PC-3 (cell line): ENCODE measurements around the gene WNT7A.

ENCODE experiments used
- EZH2 ChIP-seq: fragments of 300-600 bp; sonication (generic); IDR thresholded peaks from one replicate; pipeline ENCODE4 v1.6.1; 2017; ENCODE audit warnings: antibody characterized with exemption, mild to moderate bottlenecking, low read length; ENCODE audit not compliant: unreplicated experiment
- EZH2phosphoT487 ChIP-seq: fragments of 300-600 bp; sonication (generic); IDR thresholded peaks from 2 replicates; pipeline ENCODE4 v1.6.1; 2018; ENCODE audit warnings: mild to moderate bottlenecking, antibody characterized with exemption, low read length, borderline replicate concordance
- TF ChIP-seq, protein P1 (sequence below): fragments of 300-600 bp; sonication (generic); conservative IDR thresholded peaks from 2 replicates; pipeline ENCODE4 v1.5.1; 2017; ENCODE audit warnings: antibody characterized with exemption, low read depth, mild to moderate bottlenecking, low read length

DNA sequence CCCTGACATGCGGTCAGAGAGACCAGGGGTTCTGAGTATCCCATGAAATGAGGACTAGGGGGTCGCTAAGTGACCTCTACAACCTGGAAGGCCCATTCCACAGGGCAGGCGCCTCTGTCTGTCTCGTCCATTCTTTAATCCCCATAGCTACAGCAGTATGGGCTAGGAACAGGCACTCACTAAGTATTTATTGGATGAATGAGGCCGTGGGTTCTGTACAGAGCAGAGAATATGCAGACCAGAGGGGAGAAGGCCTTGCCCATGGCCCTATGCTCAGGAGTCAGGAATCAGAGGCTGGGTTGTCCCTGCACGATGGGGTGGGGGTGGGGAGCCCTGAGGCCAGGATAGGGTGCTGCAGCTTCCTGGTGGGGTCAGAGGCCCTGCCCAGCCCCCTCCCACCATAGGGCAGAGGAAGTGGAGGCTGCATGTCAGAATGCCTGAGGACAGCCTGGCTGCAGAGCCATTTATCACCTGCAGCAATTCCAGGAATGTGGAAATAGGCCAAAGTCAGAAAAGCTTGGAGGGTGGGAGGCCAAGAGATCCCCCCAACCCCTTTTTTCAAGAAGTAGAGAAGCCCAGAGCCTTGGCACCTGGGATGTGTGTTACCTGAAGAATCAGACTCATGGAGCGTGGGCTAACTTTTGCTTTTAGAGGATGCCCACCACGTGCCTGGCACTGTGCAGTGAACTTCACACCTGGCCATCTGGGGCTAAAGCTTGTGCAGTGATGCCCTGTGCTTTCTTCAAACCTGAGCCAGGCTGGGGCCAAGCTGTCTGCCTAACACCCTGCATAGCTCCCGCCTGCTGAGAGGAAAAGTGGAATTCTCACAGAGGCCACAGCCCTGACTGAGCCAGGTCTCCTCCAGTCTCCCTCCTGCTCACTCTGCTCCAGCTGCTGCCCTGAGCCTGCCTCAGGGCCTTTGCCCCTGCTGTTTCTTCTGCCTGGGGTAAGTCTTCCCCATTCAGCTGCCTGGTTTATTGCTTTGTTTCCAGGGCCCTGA lies 109.4 kb downstream of the WNT7A start:
- TF ChIP-seq, protein P1, sequence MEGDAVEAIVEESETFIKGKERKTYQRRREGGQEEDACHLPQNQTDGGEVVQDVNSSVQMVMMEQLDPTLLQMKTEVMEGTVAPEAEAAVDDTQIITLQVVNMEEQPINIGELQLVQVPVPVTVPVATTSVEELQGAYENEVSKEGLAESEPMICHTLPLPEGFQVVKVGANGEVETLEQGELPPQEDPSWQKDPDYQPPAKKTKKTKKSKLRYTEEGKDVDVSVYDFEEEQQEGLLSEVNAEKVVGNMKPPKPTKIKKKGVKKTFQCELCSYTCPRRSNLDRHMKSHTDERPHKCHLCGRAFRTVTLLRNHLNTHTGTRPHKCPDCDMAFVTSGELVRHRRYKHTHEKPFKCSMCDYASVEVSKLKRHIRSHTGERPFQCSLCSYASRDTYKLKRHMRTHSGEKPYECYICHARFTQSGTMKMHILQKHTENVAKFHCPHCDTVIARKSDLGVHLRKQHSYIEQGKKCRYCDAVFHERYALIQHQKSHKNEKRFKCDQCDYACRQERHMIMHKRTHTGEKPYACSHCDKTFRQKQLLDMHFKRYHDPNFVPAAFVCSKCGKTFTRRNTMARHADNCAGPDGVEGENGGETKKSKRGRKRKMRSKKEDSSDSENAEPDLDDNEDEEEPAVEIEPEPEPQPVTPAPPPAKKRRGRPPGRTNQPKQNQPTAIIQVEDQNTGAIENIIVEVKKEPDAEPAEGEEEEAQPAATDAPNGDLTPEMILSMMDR: no peak
- TF ChIP-seq EZH2: no peak
- no peak for TF ChIP-seq EZH2phosphoT487
